K562 (cell line): ENCODE results near the gene TKTL1. TPM values are rescaled to one million over a fixed set of nuclear protein-coding genes. Genes with fewer than 3 reads are reported as not detected.

Experiments
- ATF1 ChIP-seq, 2 experiments: fragments of 450-650 bp in 1 of 2; IDR thresholded peaks; 2 replicates each; pipeline ENCODE4 v1.6.1; 2016; ENCODE audit warnings: missing compliant biosample characterization in 1 of 2, missing genetic modification characterization in 1 of 2
- CBX1 ChIP-seq: sonication (generic); IDR thresholded peaks from 2 replicates; pipeline ENCODE4 v1.6.1; 2016; ENCODE audit warnings: antibody characterized with exemption, low read depth, mild to moderate bottlenecking
- CBX8 ChIP-seq: fragments of 200-600 bp; sonication (generic); IDR thresholded peaks from 2 replicates; pipeline ENCODE4 v1.6.1; 2012; ENCODE audit warnings: borderline replicate concordance, mixed run types, low read depth, mild to moderate bottlenecking, moderate library complexity, mixed read lengths, low read length, control low read depth, inconsistent platforms; ENCODE audit not compliant: poor library complexity, severe bottlenecking; ENCODE audit errors: extremely low read depth
- CHD4 ChIP-seq: fragments of 200-600 bp; sonication (generic); IDR thresholded peaks from 3 replicates; pipeline ENCODE4 v1.6.1; 2012; ENCODE audit warnings: low read depth, mild to moderate bottlenecking, mixed read lengths, low read length, inconsistent platforms; ENCODE audit not compliant: insufficient read depth, insufficient replicate concordance, poor library complexity, severe bottlenecking
- FOXJ3 ChIP-seq: sonication (generic); formaldehyde crosslinking; IDR thresholded peaks from 2 replicates; pipeline ENCODE4 v1.4.0; 2020; ENCODE audit warnings: mild to moderate bottlenecking, missing genetic modification reagents
- HMBOX1 ChIP-seq: sonication (generic); IDR thresholded peaks from 2 replicates; pipeline ENCODE4 v1.6.1; 2016
- KAT8 ChIP-seq: fragments of 450-650 bp; IDR thresholded peaks from 2 replicates; pipeline ENCODE4 v1.6.1; 2016; ENCODE audit warnings: low read depth, mild to moderate bottlenecking
- KDM2B ChIP-seq: fragments of 250-450 bp; sonication (Bioruptor Pico); IDR thresholded peaks from 2 replicates; pipeline ENCODE4 v1.8.0; 2021; ENCODE audit warnings: mild to moderate bottlenecking, moderate library complexity
- MEF2A ChIP-seq: IDR thresholded peaks from 2 replicates; pipeline ENCODE4 v1.6.1; 2011; ENCODE audit warnings: low read depth, mild to moderate bottlenecking, low read length, moderate library complexity; ENCODE audit not compliant: control insufficient read depth
- POLR3G ChIP-seq: IDR thresholded peaks from 2 replicates; pipeline ENCODE4 v1.6.1; 2011; ENCODE audit not compliant: insufficient read length, insufficient replicate concordance; ENCODE audit errors: extremely low read depth
- RBM15 ChIP-seq: fragments of 200-400 bp; formaldehyde crosslinking; IDR thresholded peaks from 2 replicates; pipeline ENCODE4 v1.6.1; 2018; ENCODE audit warnings: mild to moderate bottlenecking, low read length, moderate library complexity; ENCODE audit not compliant: insufficient read depth
- RBM39 ChIP-seq: fragments of 200-400 bp; formaldehyde crosslinking; optimal IDR thresholded peaks from 2 replicates; pipeline ENCODE3; 2018; ENCODE audit warnings: low read depth, low read length
- SFPQ ChIP-seq: fragments of 200-400 bp; formaldehyde crosslinking; IDR thresholded peaks from 2 replicates; pipeline ENCODE4 v1.6.1; 2017; ENCODE audit warnings: mild to moderate bottlenecking, low read depth, low read length, moderate library complexity
- SMAD3 ChIP-seq: fragments of 450-650 bp; formaldehyde crosslinking; conservative IDR thresholded peaks from 2 replicates; pipeline ENCODE4 v1.4.0; 2020; ENCODE audit warnings: mild to moderate bottlenecking
- ZNF24 ChIP-seq: fragments of 450-650 bp; IDR thresholded peaks from 2 replicates; pipeline ENCODE4 v1.6.1; 2016
- ZNF584 ChIP-seq: fragments of 200-800 bp; sonication (Bioruptor generic); IDR thresholded peaks from 2 replicates; pipeline ENCODE4 v1.6.1; 2016; ENCODE audit warnings: low read depth, mild to moderate bottlenecking, missing genetic modification characterization, missing compliant biosample characterization
- ZNF766 ChIP-seq: fragments of 200-800 bp; sonication (Bioruptor generic); conservative IDR thresholded peaks from 2 replicates; pipeline ENCODE4 v1.6.1; 2016; ENCODE audit warnings: missing genetic modification characterization, missing compliant biosample characterization
- polyA plus RNA-seq, 8 experiments: library from polyadenylated mRNA; depleted of rRNA in 4 of 8; stranded (reverse) in 5 of 8; unstranded in 3 of 8; fragments of >200 nt; fragmentation: Nextera tagmentation in 2 of 8; fragmentation: Illumina TruSeq in 1 of 8; extraction: Ambion mirVana in 2 of 8; extraction: Trizol in 1 of 8; gene quantifications; 2 replicates each; pipeline versions ENCODE4 v1.2.1 to v1.2.3, GENCODE V29; 2011 to 2014; ENCODE audit warnings: inconsistent platforms in 1 of 8, missing spikeins in 1 of 8
- total RNA-seq, 7 experiments: library from RNA; depleted of rRNA in 6 of 7; stranded (reverse); fragments of >200 nt in 6 of 7; fragmentation: Illumina TruSeq in 2 of 7; extraction: Trizol in 2 of 7; gene quantifications; 2 replicates each; pipeline versions ENCODE4 v1.2.1 to v1.2.3, GENCODE V29; 2011 to 2021; ENCODE audit warnings: low replicate concordance in 1 of 7
- TF ChIP-seq, protein P1 (sequence below): sonication (generic); formaldehyde crosslinking; IDR thresholded peaks from 2 replicates; pipeline ENCODE4 v1.8.0; 2022; ENCODE audit warnings: mild to moderate bottlenecking, missing genetic modification reagents, borderline replicate concordance
- TF ChIP-seq, protein P2 (sequence below): fragments of 250-450 bp; sonication (Bioruptor Pico); IDR thresholded peaks from 2 replicates; pipeline ENCODE4 v1.6.1; 2021; ENCODE audit warnings: mild to moderate bottlenecking

Gene TKTL1
- total and polyA plus RNA-seq, 9 of the 15 experiments (the other 6 are each of a cell fraction or from before 2014, with no cell fraction given), result 0.18 to 0.71 (median 0.38) TPM

DNA sequence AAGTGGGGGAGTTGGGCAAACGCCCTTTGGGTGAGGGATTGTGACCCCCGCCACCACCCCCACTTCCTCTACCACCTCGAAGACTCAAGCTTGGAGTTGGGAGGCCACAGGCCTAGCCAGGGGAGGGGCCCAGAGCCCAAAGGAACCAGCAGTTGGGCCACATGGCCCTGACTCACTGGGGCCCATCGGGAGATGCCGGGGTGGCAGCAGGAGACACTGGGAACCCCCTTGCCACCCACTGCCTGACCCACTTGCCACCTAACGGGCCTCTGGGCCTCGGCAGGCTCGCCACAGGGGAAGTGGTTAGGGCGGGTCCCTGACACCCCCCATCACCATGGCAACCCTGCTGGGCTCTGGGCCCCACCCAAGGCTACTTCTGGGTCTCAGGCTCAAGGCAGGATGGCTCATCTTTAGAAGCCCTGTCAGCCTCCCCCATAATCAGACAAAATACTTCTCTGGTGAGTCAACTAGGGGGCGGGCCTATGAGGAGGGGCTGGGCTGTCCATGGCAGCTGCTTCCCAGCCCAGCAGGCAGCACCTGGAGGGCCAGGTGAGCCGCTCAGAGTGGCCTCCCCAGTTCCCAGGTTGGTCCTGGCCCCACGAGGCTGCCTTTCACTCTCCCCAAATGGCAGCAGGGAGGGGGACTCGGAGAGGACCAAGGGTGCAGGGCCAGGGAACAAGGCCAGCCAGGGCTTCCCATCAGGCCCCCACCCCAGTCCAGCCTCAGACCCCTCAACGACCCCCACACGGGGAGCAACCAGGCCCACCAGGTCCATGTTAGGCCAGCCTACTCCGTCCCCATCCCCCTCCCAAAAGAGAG lies 73.2 kb downstream of the TKTL1 start (continued):
- TF ChIP-seq, protein P1, sequence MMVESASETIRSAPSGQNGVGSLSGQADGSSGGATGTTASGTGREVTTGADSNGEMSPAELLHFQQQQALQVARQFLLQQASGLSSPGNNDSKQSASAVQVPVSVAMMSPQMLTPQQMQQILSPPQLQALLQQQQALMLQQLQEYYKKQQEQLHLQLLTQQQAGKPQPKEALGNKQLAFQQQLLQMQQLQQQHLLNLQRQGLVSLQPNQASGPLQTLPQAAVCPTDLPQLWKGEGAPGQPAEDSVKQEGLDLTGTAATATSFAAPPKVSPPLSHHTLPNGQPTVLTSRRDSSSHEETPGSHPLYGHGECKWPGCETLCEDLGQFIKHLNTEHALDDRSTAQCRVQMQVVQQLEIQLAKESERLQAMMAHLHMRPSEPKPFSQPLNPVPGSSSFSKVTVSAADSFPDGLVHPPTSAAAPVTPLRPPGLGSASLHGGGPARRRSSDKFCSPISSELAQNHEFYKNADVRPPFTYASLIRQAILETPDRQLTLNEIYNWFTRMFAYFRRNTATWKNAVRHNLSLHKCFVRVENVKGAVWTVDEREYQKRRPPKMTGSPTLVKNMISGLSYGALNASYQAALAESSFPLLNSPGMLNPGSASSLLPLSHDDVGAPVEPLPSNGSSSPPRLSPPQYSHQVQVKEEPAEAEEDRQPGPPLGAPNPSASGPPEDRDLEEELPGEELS (CRISPR knock-in tag), result no peak
- TF ChIP-seq ZNF584, result no peak
- no peak for TF ChIP-seq HMBOX1
- TF ChIP-seq FOXJ3 (CRISPR knock-in tag), result no peak
- no peak for TF ChIP-seq CBX8
- TF ChIP-seq, protein P2, sequence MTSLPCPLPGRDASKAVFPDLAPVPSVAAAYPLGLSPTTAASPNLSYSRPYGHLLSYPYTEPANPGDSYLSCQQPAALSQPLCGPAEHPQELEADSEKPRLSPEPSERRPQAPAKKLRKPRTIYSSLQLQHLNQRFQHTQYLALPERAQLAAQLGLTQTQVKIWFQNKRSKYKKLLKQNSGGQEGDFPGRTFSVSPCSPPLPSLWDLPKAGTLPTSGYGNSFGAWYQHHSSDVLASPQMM, result no peak
- TF ChIP-seq MEF2A, result no peak
- no peak for TF ChIP-seq SMAD3 (CRISPR knock-in tag)
- TF ChIP-seq CBX1, result no peak; the same call in 1 of the 2 replicates
- TF ChIP-seq KDM2B, result no peak
- TF ChIP-seq CHD4, result no peak
- TF ChIP-seq KAT8, result no peak
- no peak for TF ChIP-seq ZNF24
- TF ChIP-seq ATF1 (CRISPR knock-in tag; IDR thresholded peaks at IDR 0.05), result no peak
- no peak for TF ChIP-seq ATF1 (tag; IDR thresholded peaks at IDR 0.05)
- no peak for TF ChIP-seq POLR3G
- TF ChIP-seq ZNF766 (CRISPR knock-in tag), result no peak
- TF ChIP-seq RBM39, result no peak
- no peak for TF ChIP-seq RBM15
- TF ChIP-seq SFPQ, result no peak
